GM21723 (cell line): ENCODE data around the gene CIB2.
A peak's percentile ranks its signal among the peaks of the same experiment; 100 is the strongest.

Experiments
- ATAC-seq: cut with Tn5 transposase; IDR thresholded peaks from one replicate; pipeline ENCODE4 v1.9.1; 2021; ENCODE audit warnings: mild to moderate bottlenecking, moderate library complexity; ENCODE audit not compliant: unreplicated experiment

The CIB2 gene

DNA sequence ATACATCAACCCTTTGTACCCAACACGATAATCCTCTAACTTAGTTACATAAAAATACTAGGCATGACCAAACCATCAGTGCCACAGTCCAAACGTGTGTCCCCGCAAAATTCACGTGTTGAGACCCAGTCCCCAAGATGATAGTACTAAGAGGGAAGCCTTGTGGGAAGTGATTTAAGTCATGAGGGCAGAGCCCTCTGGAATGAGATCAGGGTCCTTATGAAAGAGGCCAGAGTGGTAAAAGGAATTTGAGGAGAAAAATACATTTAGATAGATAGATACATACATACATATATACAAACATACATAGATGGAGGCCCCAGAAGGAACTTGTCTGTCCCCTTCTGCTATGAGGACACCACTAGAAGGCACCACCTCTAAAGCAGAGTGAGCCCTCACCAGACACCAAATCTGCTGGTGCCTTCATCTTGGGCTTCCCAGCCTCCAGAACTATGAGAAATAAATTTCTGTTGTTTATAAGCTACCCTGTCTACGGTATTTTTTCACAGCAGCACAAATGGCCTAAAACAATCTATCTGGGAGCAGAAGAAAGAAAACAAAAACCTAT lies 61.7 kb downstream of the CIB2 start:
- ATAC-seq = no peak

DNA sequence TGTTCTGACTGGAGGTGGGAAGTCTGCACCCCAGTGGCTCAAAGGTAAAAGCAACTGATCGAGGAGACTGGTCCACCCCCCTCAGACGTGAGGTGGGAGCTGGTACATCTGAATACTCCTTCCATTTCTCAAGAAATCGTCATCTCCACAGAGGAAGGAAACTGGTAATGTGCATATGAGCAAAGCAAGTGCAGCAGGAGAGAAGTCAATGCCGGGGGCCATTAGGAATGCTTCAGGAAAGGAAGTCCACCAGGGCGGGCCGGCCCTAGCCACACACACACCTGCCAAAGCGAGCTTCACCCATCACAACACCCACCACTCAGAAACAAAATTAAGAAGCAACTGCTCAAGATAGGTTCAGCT lies 62.2 kb downstream of the CIB2 start:
- ATAC-seq = peak; percentile 11

DNA sequence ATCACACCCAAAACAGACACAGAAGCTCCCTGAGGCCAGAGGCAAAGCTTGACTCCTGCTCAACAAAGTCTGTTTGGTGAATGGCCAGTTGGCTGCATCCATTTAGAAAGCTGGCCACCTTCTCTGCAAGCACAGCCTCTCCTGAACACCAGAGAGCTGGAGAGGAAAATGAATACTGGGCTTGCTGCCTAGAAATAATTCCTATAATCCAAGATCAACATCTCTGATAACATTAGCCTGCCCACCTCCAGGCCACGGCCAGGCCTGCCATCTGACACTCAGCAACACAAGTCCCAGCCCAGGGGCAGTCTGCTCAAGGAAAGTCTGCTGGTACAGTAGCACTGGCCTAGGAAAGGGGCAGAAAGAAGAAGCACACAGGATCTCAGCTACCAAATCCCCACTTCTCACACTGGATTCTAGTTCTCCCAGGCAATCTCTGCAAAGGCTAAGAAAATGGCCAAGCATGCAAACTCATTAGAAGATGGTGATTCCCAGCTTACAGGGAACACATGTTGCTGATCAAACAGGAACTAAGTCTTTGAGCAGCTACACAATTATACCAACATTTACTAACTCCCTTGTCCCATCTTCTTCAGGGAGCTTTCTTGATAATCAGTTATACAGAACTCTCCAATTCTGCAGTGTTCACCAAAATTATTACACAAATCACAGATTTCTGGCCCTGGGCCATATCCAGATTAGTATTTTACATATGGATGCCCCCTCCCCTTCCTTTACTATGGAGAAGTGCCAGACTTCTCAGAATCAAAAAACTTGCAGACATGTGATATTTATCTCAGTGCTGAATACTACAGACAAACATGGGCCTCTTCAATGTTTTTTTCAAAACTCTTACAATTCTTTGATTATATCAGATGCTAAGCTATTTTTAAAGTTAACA lies 63.7 kb downstream of the CIB2 start:
- no peak for ATAC-seq

DNA sequence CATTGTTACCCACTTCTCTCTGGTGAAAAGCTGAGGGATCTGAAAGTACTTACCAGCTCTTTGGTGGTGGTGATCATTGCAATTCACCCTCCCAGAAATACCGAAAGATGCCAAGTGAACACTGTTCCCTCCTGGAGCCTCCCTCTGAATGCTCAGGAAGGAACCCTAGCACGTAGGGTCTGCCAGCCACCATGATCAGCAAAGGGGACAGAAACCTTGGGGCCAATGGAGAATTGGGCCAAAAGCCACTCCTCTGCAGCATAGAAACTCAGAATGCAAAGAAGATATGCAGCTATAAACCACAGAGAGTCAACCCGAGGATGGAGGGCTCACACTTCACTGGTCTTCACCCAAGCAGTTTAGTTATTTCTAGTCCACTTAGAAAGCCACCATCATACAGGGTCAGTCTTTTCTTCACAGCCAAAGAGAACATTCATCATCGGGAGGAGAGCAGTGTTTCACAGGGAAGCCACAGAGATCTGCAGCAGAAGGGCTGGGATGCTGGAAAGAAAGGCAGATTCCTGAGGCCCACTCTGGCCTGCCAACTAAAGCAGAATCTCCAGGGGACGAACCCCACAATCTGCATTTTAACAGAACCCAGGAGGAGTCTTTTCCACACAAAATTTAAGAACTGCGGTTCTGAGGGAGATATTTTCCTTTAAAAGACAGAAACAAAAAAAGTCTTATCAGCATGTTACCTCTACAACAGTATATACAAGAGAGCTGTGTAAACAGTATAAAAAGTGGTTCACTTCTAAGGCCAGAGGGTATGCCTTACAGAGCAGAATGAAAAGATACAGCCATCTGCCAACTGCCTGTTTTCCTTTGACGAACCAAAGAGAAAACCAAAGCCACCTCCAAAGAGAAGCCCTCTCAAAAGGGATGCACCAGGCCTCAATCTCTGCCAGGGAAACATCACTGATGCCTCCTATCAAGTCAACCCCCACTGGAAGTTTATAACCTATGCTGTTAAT lies 65.0 kb downstream of the CIB2 start:
- peak; percentile 48 for ATAC-seq

DNA sequence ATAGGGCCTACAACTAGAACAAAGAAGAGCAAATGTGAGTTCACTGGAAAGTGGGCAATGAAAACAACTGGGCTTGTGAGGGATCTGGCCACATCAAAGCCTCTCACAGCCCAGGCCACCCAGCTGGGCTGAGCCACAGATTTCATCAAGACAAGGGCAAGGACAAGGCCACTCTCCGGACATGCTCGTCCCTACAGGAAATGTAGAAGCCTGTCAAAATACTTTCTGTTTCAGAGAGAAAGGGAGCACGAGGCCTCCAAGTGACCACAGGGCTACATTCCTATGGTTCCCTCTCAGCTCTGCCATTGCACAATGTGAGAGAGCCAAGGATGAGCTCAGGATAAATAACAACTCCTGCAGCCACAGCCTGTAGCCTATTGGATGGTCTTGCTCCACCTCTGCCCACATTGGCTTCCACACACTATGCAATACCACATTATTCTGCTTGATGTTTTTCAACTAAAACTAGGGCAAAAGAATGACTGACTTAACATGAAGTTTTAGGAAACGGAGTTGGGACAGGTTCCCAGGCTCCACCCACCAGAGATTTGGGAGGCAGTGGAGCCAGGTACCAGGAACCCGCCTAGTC lies 65.9 kb downstream of the CIB2 start:
- no peak for ATAC-seq

DNA sequence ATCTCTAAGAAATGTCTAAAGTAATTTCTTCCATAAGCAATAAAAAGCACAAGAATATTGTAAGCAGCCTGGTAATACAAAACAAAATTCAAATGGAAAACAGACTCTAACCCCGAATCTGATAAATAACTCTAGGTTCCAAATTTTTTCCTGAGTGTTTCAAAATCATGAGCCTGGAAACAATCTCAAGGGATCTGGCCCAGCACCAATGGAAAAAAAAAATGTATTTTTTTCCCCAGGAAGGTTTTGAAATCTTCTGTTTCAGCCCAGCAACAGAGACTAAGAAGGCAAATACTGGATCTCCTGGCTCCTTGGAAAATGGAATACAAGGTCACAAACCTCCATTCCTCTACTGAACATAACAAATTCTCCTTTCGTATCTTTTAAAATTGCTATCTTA lies 66.7 kb downstream of the CIB2 start:
- ATAC-seq = no peak

DNA sequence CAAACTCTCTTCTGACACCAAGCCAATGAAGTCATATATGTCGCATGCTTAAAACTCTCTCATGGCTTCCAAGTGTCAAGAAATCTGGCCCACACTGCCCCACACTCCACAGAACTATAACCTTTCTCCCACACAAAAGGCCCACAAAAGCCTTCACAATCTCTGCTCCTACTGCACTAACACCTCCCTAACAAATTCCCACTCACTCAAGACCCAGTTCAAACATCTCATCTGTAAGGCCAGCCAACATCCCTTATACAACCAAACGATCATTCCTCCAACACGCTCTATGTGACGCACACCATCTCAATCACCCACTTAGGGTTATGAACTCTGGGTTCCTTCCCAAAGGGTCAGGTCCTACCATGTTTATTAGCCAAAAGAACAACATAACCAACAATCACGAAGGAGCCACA lies 67.3 kb downstream of the CIB2 start:
- ATAC-seq = no peak

DNA sequence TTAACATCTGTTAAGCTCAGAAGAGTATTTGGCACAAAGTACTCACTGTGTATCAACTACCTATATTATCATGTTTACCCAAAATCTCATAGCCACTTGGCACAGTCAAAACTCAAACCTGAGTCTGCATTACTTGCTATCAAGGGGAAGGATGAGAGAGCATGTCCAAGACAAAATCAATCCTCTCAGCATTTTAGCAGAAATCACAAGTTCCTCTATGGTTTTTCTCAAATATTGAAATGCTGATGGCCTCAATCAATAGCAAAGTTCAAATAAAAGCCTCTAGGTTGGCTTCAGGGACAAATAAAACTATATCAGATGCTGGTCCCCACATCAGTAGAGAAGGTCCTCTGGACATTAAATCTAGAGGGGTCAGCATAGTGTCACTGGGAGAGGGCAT lies 68.0 kb downstream of the CIB2 start:
- no peak for ATAC-seq

DNA sequence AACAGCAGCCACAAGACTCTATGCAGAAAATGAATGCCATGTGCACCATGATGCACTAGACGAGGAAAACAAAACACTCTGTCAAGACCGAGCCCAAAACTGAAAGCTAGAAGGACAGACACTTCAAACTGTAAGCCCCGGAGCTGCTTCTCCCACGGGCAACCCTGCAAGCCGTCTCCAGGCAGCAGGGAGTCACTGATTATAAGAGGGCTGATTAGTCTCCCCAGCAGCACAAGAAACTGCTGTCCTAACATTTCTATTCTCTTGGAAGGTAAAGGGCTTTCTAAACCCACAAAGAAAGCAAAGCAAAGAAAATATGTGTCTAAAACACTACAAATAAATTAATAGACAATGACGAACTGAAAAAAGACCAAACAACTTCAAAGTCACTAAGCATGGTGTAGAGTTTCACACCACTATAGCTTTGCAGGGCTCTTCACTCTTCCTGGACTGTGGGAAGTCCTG lies 69.2 kb downstream of the CIB2 start:
- peak; percentile 41 for ATAC-seq

DNA sequence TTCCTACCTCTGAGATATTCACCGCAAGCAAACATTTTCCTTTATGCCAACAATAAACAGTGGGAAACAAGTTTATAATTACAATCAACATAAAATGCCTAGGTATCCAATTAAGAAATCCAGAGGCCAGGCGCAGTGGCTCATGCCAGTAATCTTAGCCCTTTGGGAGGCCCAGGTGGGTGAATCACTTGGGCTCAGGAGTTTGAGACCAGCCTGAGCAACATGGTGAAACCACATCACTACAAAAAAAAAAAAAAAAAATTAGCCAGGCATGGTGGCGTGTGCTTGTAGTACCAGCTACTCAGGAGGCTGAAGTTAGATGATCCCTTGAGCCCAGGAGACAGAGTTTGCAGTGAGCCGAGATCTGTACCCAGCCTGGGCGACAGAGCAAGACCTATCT lies 71.0 kb downstream of the CIB2 start:
- ATAC-seq = no peak

DNA sequence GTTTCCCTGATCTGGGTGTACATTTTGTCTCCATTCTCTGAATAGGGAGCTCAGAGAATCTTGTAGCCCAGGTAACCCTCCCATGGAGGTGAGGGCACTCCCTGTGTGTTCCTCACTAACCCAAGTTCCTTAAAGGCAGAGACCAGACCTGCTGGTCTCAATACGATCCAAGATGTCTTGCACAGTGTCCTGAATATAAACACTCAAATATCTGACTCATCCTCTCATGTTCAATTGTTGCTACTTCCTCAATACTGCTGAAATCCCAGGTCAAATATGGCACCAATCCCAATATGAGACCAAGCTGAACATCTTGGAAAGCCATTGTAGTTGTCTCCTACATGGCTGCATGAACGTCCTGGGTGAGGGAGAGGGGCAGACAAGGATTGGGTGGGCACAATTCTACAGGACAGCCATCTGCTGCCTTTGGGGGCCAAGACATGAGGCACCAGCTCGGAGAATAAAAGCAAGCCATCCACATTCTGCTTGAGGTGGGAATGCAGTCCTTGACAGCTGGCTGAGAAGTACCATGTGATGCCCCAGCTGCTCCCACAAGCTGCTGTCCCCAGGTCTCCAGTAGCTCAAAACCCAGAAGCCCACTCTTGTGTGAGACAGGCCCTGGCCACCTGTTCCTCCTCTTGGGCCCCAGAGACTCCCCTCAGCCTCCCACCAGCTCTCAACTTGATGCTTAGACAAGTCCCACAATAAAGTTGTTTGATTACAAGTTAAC lies 72.0 kb downstream of the CIB2 start:
- no peak for ATAC-seq

DNA sequence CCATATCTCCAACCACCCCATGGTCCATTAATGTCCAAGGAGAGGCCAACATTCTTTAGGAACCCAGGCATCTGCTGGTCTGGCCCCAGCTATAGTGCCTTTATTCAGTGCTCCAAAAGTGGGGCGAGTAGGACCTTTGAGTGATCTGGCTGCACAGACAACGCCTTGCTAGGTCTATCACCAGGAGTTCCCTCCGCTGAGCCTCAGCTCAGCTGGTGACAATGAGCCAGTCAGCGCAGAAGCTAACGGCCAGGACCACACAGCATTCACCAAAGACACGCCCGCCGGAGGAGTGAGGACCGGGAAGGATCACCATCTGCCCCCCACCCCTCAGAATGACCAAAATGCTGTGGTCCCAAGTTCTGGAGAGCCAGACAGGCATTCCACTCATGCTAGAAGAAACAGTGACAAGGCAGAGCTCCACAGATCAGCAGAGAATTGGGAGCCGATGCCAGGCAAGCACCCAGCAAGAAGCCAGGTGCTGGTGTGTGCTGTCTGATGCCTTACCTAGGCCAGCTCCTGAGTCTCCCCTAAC lies 72.8 kb downstream of the CIB2 start:
- no peak for ATAC-seq

DNA sequence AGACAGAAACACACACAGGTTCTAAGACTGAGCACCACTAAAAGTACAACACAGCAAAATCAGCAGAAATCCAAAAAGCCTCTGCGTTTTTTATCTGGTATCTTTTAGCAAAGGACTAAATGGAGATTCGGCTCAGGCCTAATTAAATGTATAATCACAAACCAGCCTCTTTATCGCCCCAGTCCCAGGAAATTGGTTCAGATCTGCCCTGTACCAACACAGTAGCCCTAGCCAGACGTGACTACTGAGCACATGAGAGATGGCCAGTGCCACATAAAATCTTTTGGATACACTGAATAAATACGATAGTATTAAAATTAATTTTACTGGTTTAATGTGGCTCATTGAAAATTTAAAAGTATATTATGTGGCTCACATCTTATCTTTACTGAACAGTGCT lies 73.4 kb downstream of the CIB2 start:
- no peak for ATAC-seq

DNA sequence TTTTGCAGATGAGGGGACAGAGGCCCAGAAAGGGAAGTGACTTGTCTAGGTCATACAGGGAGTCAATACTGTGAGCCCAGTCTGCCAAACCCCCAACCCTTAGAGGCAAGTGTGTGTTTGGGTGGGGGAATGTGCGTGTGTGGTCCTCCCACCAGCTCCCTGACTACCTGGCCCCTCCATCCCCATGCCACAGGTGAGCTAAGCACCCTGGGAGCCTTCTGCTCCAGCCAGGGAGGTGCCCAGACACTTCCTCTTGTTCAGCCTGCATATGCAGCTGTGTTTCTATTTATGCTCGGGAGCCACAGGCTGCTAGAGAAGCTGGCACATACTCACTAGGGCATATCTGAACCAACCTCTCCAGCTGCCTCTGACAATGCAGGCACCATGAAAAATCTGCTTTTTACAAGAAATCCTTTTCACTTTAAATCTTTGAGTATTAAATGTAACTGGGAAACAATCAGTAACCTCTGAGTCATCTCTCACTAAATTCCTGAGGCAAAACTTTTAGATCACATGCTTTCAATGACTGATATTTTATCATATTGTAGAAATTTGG lies 74.5 kb downstream of the CIB2 start:
- no peak for ATAC-seq

DNA sequence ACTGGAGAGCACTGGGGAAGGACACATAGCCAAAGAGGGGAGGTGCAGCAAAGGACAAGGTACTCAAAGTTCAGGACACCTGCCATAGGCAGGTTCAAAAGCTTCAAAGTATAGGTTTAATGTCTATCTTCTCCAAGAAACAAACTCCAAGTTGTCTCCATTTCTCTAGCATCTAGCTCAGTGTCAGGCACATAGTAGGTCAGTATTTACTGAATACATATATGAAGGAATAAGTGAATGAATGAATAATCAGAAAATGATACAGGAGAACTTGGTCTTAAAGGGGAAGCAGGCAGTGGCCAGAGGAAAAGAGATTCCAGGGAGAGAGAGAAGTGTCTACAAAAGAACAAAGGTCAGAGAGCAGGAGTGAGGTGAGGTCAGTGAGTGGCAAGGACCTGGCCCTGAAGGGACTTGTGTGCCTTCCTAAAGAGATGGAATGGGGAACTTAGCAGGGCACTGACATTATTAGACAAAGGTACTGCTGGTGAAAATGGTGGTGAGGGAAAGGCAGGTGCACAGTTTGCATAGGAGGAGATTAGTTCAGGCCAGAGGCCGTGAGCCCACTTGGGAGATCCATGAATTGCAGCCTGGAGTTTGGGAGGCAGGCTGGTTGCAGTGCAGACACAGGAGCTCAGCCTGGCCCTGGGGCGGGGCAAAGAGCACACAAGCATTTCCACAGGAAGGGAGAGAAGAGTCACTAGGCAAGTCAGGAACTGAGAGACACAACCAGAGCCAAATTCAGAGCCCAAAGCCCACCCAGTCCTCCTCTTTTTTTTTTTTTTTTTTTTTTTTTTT lies 75.1 kb downstream of the CIB2 start:
- no peak for ATAC-seq

DNA sequence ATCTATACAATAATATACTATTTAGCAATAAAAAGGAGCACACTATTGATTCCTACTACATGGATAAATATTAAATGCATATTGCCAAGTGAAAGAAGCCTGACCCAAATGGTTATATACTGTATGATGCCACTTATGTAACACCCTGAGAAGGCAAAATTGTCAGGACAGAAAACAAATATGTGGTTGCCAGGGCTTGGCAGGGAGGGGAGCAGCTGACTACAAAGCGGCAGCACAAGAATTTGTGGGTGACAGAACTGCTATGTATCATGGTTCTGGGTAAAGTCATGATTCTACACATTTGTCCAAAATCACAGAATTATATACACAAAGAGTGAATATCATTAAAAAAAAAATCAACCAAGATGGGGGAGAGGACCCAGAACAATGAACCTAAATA lies 76.3 kb downstream of the CIB2 start:
- ATAC-seq = no peak
